ENCODE data around the gene LAMA4.

The LAMA4 gene

DNA sequence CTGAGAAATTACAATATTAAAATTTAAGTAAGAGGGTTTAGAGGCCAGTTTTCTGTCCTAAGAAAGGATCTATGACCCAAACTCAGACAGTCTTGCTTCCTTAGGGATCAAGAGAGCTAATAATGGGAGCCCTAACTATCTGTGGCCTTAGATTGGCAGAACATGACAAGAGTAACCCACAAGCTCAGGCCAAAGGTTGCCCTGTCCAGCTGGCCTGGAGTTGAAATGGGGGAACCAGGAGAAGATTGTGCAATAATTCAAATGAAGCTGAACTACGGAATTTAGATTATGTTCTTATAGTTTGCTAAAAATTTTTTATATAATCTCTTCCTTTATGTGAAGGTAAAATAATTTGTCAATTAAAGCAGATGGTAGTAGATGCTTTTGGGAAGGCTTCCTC is 26.4 kb downstream of the LAMA4 start:
- H3K9ac ChIP-seq (ENCODE audit: low read depth, low read length, poor library complexity): no peak overlapping the region
- H3K4ac ChIP-seq (ENCODE audit: low read length): no peak overlapping the region
- no peak overlapping the region for H2BK5ac ChIP-seq (ENCODE audit: low read length)
- no peaks in the 10 kb centered on the region for H3K27me3 ChIP-seq (ENCODE audit: control insufficient read depth in 3 of 3, insufficient read depth in 3 of 3, low read depth in 1 of 3, low read length in 3 of 3)
- no peak overlapping the region for H3K4me3 ChIP-seq (ENCODE audit: low read length in 2 of 2)
- H2BK15ac ChIP-seq (ENCODE audit: low read length): no peak overlapping the region
- no peaks in the 10 kb centered on the region for H3K79me1 ChIP-seq (ENCODE audit: low read depth, low read length)
- WGBS, 2 donors (ENCODE audit: extremely low coverage in 2 of 2, insufficient read length in 2 of 2, insufficient replicate concordance in 1 of 2): no CpG with 5 or more reads among the region's 1 CpG
- no peak overlapping the region for H4K91ac ChIP-seq (ENCODE audit: low read depth, low read length, poor library complexity)
- DNase-seq (ENCODE audit: low spot score): no peak
- H2AK5ac ChIP-seq (ENCODE audit: low read depth, low read length): no peak overlapping the region
- H3K18ac ChIP-seq (ENCODE audit: low read length): no peak overlapping the region
- H3K14ac ChIP-seq (ENCODE audit: low read length): no peak overlapping the region
- no peak overlapping the region for H3K4me2 ChIP-seq (ENCODE audit: insufficient read depth, low read length, poor library complexity, severe bottlenecking)
- H2AFZ ChIP-seq (ENCODE audit: low read length): peak overlapping the region; percentile 84
- H2BK12ac ChIP-seq (ENCODE audit: low read length): no peak overlapping the region
- no peak overlapping the region for H2BK120ac ChIP-seq (ENCODE audit: low read depth, low read length)
- no peak overlapping the region for H4K8ac ChIP-seq (ENCODE audit: low read depth, low read length)
- peaks cover 2 to 8% of the 10 kb centered on the region in 2 donors for H3K4me1 ChIP-seq (ENCODE audit: control insufficient read depth in 2 of 2, insufficient read depth in 1 of 2, low read depth in 1 of 2, low read length in 2 of 2)
- H3K23ac ChIP-seq (ENCODE audit: low read depth, low read length, poor library complexity): no peak overlapping the region
- no peaks in the 10 kb centered on the region for H3K9me3 ChIP-seq (replicated peaks in 1 of 2; ENCODE audit: control insufficient read depth in 2 of 2, insufficient read depth in 1 of 2, low read depth in 1 of 2, low read length in 2 of 2)
- no peak overlapping the region for H3K27ac ChIP-seq (replicated peaks; ENCODE audit: low read length)
- H3K36me3 ChIP-seq (replicated peaks in 1 of 2; ENCODE audit: control insufficient read depth in 2 of 2, insufficient read depth in 2 of 2, low read length in 2 of 2): no peaks in the 10 kb centered on the region

DNA sequence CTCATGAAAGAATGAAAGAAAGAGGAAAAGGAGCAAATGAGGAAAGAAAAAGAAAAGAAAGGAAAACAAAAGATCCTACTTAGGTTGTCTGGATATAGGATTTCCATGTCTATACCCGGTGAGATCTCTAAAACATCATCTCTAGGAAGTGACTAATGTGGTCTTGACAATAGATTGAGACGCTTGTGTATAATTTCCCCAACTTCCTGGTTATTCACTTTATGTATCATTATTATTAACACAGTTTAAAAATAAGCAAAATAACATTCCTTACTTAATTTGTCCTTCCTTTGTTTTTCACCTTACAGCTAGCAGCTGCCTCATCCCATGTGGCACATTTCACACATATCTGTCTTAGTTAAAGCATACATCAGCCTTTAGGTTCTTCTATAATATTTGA is 27.0 kb downstream of the LAMA4 start:
- no peaks in the 10 kb centered on the region for H3K9me3 ChIP-seq (replicated peaks in 1 of 2; ENCODE audit: control insufficient read depth in 2 of 2, insufficient read depth in 1 of 2, low read depth in 1 of 2, low read length in 2 of 2)
- H3K9ac ChIP-seq (ENCODE audit: low read depth, low read length, poor library complexity): no peak overlapping the region
- H3K27ac ChIP-seq (replicated peaks; ENCODE audit: low read length): no peak overlapping the region
- no peak overlapping the region for H3K23ac ChIP-seq (ENCODE audit: low read depth, low read length, poor library complexity)
- no peak overlapping the region for H2BK120ac ChIP-seq (ENCODE audit: low read depth, low read length)
- H4K91ac ChIP-seq (ENCODE audit: low read depth, low read length, poor library complexity): no peak overlapping the region
- no peak overlapping the region for H2AK5ac ChIP-seq (ENCODE audit: low read depth, low read length)
- no peak overlapping the region for H3K18ac ChIP-seq (ENCODE audit: low read length)
- H2BK15ac ChIP-seq (ENCODE audit: low read length): no peak overlapping the region
- no peak overlapping the region for H2BK5ac ChIP-seq (ENCODE audit: low read length)
- H2BK12ac ChIP-seq (ENCODE audit: low read length): no peak overlapping the region
- peaks cover 2 to 8% of the 10 kb centered on the region in 2 donors for H3K4me1 ChIP-seq (ENCODE audit: control insufficient read depth in 2 of 2, insufficient read depth in 1 of 2, low read depth in 1 of 2, low read length in 2 of 2)
- no peak overlapping the region for H2AFZ ChIP-seq (ENCODE audit: low read length)
- no CpG with 5 or more reads among the region's 2 CpGs for whole genome bisulfite sequencing, 2 donors (ENCODE audit: extremely low coverage in 2 of 2, insufficient read length in 2 of 2, insufficient replicate concordance in 1 of 2)
- no peak overlapping the region for H4K8ac ChIP-seq (ENCODE audit: low read depth, low read length)
- no peak overlapping the region for H3K4ac ChIP-seq (ENCODE audit: low read length)
- H3K14ac ChIP-seq (ENCODE audit: low read length): no peak overlapping the region
- H3K27me3 ChIP-seq (ENCODE audit: control insufficient read depth in 3 of 3, insufficient read depth in 3 of 3, low read depth in 1 of 3, low read length in 3 of 3): no peaks in the 10 kb centered on the region
- no peaks in the 10 kb centered on the region for H3K79me1 ChIP-seq (ENCODE audit: low read depth, low read length)
- no peak for DNase-seq (ENCODE audit: low spot score)
- H3K4me3 ChIP-seq (ENCODE audit: low read length in 2 of 2): no peak overlapping the region
- H3K36me3 ChIP-seq (replicated peaks in 1 of 2; ENCODE audit: control insufficient read depth in 2 of 2, insufficient read depth in 2 of 2, low read length in 2 of 2): no peaks in the 10 kb centered on the region
- no peak overlapping the region for H3K4me2 ChIP-seq (ENCODE audit: insufficient read depth, low read length, poor library complexity, severe bottlenecking)

DNA sequence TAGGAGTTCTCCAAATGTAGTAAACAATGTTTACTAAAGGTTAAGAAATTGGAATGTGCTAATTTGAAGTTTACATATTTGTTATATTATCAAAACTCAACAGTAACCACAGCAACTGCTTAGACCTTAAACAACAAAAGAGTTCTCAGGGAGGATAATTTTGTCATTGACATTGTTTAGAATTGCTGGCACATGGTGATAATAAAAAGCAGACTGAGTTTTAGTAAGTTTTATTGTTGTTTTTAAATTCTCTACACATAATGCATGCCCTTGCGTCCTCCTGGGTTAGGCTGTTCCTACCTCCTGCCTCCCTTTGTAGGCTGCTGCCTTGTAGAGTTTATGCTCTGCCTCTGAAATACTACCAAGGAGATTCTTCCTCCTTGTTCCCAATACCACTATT is 28.7 kb downstream of the LAMA4 start:
- Histone ChIP-seq H4K8ac (ENCODE audit: low read depth, low read length) (no peak overlapping the region), H3K4me3 (ENCODE audit: low read length in 2 of 2) (no peak overlapping the region), H2BK15ac (ENCODE audit: low read length) (no peak overlapping the region), H2BK12ac (ENCODE audit: low read length) (no peak overlapping the region), H3K14ac (ENCODE audit: low read length) (no peak overlapping the region), H3K36me3 (replicated peaks in 1 of 2; ENCODE audit: control insufficient read depth in 2 of 2, insufficient read depth in 2 of 2, low read length in 2 of 2) (no peaks in the 10 kb centered on the region), H3K9me3 (replicated peaks in 1 of 2; ENCODE audit: control insufficient read depth in 2 of 2, insufficient read depth in 1 of 2, low read depth in 1 of 2, low read length in 2 of 2) (no peaks in the 10 kb centered on the region), H3K18ac (ENCODE audit: low read length) (no peak overlapping the region), H3K4ac (ENCODE audit: low read length) (no peak overlapping the region), H3K27me3 (ENCODE audit: control insufficient read depth in 3 of 3, insufficient read depth in 3 of 3, low read depth in 1 of 3, low read length in 3 of 3) (no peaks in the 10 kb centered on the region), H2AFZ (ENCODE audit: low read length) (no peak overlapping the region), H4K91ac (ENCODE audit: low read depth, low read length, poor library complexity) (no peak overlapping the region), H3K4me1 (ENCODE audit: control insufficient read depth in 2 of 2, insufficient read depth in 1 of 2, low read depth in 1 of 2, low read length in 2 of 2) (peaks cover 0 to 3% of the 10 kb centered on the region in 2 donors), H3K4me2 (ENCODE audit: insufficient read depth, low read length, poor library complexity, severe bottlenecking) (no peak overlapping the region), H3K27ac (replicated peaks; ENCODE audit: low read length) (no peak overlapping the region), H3K79me1 (ENCODE audit: low read depth, low read length) (no peaks in the 10 kb centered on the region), H3K9ac (ENCODE audit: low read depth, low read length, poor library complexity) (no peak overlapping the region), H3K23ac (ENCODE audit: low read depth, low read length, poor library complexity) (no peak overlapping the region), H2AK5ac (ENCODE audit: low read depth, low read length) (no peak overlapping the region), H2BK120ac (ENCODE audit: low read depth, low read length) (no peak overlapping the region), H2BK5ac (ENCODE audit: low read length) (no peak overlapping the region)
- DNase-seq (ENCODE audit: low spot score): no peak
- no CpG with 5 or more reads among the region's 1 CpG for WGBS, 2 donors (ENCODE audit: extremely low coverage in 2 of 2, insufficient read length in 2 of 2, insufficient replicate concordance in 1 of 2)

DNA sequence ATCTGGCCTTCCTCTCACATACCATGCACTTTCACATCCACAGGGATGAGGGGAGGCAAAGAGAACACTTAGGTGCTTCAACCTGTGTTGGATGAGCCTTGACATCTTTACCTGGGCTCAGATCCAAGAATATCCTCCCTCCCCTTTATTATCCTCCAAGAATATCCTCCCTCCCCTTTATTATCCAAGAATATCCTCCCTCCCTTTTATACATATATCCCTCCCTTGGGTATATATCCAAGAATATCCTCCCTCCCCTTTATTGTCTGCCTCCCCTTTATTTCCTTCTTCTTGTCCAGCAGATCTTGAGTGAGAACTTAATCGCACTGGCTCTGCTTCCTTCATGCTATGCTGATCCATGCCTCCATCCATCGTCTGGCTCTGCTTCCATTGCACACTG is 30.3 kb downstream of the LAMA4 start:
- no peak overlapping the region for H2BK120ac ChIP-seq (ENCODE audit: low read depth, low read length)
- no peak overlapping the region for H2AK5ac ChIP-seq (ENCODE audit: low read depth, low read length)
- no peak overlapping the region for H2BK5ac ChIP-seq (ENCODE audit: low read length)
- no peak overlapping the region for H3K23ac ChIP-seq (ENCODE audit: low read depth, low read length, poor library complexity)
- H3K9me3 ChIP-seq (replicated peaks in 1 of 2; ENCODE audit: control insufficient read depth in 2 of 2, insufficient read depth in 1 of 2, low read depth in 1 of 2, low read length in 2 of 2): no peaks in the 10 kb centered on the region
- no peak overlapping the region for H4K8ac ChIP-seq (ENCODE audit: low read depth, low read length)
- H2BK15ac ChIP-seq (ENCODE audit: low read length): no peak overlapping the region
- DNase-seq (ENCODE audit: low spot score): no peak
- H3K4ac ChIP-seq (ENCODE audit: low read length): no peak overlapping the region
- H3K27me3 ChIP-seq (ENCODE audit: control insufficient read depth in 3 of 3, insufficient read depth in 3 of 3, low read depth in 1 of 3, low read length in 3 of 3): no peaks in the 10 kb centered on the region
- WGBS, 2 donors (ENCODE audit: extremely low coverage in 2 of 2, insufficient read length in 2 of 2, insufficient replicate concordance in 1 of 2): no CpG with 5 or more reads among the region's 2 CpGs
- H4K91ac ChIP-seq (ENCODE audit: low read depth, low read length, poor library complexity): no peak overlapping the region
- no peak overlapping the region for H3K27ac ChIP-seq (replicated peaks; ENCODE audit: low read length)
- H2AFZ ChIP-seq (ENCODE audit: low read length): no peak overlapping the region
- no peak overlapping the region for H3K4me3 ChIP-seq (ENCODE audit: low read length in 2 of 2)
- no peak overlapping the region for H2BK12ac ChIP-seq (ENCODE audit: low read length)
- H3K4me2 ChIP-seq (ENCODE audit: insufficient read depth, low read length, poor library complexity, severe bottlenecking): no peak overlapping the region
- no peak overlapping the region for H3K18ac ChIP-seq (ENCODE audit: low read length)
- H3K9ac ChIP-seq (ENCODE audit: low read depth, low read length, poor library complexity): no peak overlapping the region
- peaks cover 0 to 3% of the 10 kb centered on the region in 2 donors for H3K4me1 ChIP-seq (ENCODE audit: control insufficient read depth in 2 of 2, insufficient read depth in 1 of 2, low read depth in 1 of 2, low read length in 2 of 2)
- no peaks in the 10 kb centered on the region for H3K79me1 ChIP-seq (ENCODE audit: low read depth, low read length)
- H3K36me3 ChIP-seq (replicated peaks in 1 of 2; ENCODE audit: control insufficient read depth in 2 of 2, insufficient read depth in 2 of 2, low read length in 2 of 2): no peaks in the 10 kb centered on the region
- H3K14ac ChIP-seq (ENCODE audit: low read length): no peak overlapping the region

Data from neuronal stem cell (in vitro differentiated cells).